ENCODE results near the gene CH25H. TPM values are rescaled to one million over a fixed set of nuclear protein-coding genes. Genes with fewer than 3 reads are reported as not detected.
A peak's percentile ranks its signal among the peaks of the same experiment; 100 is the strongest.

CH25H gene
- total RNA-seq, 1 experiment from 2014 or later, result 1.0 TPM

GRCh38 chr10:89245802-89246201 lies 38.7 kb upstream of the CH25H start:
- Histone ChIP-seq H3K79me1 (ENCODE audit: insufficient read depth, low read depth, low read length, poor library complexity, severe bottlenecking) (no peaks in the 10 kb centered on the region), H4K20me1 (ENCODE audit: control insufficient read depth, insufficient read depth, insufficient read length) (no peaks in the 10 kb centered on the region), H2BK5ac (ENCODE audit: insufficient read length, low read length) (no peak overlapping the region), H3K18ac (ENCODE audit: insufficient read length, low read depth, low read length) (no peak overlapping the region), H3K27ac (ENCODE audit: insufficient read length, low read depth, low read length) (no peak overlapping the region), H3K4me1 (ENCODE audit: insufficient read depth, low read length) (peaks cover 13% of the 10 kb centered on the region), H3K4me2 (ENCODE audit: insufficient read depth, insufficient read length, low read length) (no peak overlapping the region), H2AFZ (ENCODE audit: low read length) (no peak overlapping the region), H3K23me2 (ENCODE audit: insufficient read length, low read depth, low read length, poor library complexity, severe bottlenecking) (peaks cover under 1% of the 10 kb centered on the region), H3T11ph (ENCODE audit: low read length) (no peak overlapping the region), H4K8ac (replicated peaks; ENCODE audit: insufficient read length, low read depth, low read length) (no peak overlapping the region), H3K79me2 (ENCODE audit: insufficient read depth, low read length) (no peaks in the 10 kb centered on the region; the same call in 1 of the 2 replicates), H3K23ac (ENCODE audit: insufficient read length, low read depth, low read length) (no peak overlapping the region), H2BK12ac (ENCODE audit: insufficient read length, low read depth, low read length) (no peak overlapping the region), H2BK15ac (ENCODE audit: low read depth, low read length) (no peak overlapping the region), H3K14ac (ENCODE audit: insufficient read depth, low read length) (no peak overlapping the region), H4K91ac (ENCODE audit: insufficient read length, low read depth, low read length) (no peak overlapping the region), H3K56ac (ENCODE audit: insufficient read length, low read depth, low read length) (no peak overlapping the region), H3K27me3 (ENCODE audit: insufficient read depth, low read length) (no peaks in the 10 kb centered on the region), H3K9me3 (ENCODE audit: control insufficient read depth, low read depth, low read length) (no peaks in the 10 kb centered on the region), H2BK20ac (ENCODE audit: low read depth, low read length, poor library complexity, severe bottlenecking) (no peak overlapping the region), H2BK120ac (ENCODE audit: low read depth, low read length, poor library complexity, severe bottlenecking) (no peak overlapping the region), H3K4ac (ENCODE audit: low read depth, low read length) (no peak overlapping the region), H2AK5ac (ENCODE audit: insufficient read length, low read length) (no peak overlapping the region), H3K9ac (ENCODE audit: extremely low read depth, insufficient read length, low read length) (no peak overlapping the region), H4K5ac (ENCODE audit: insufficient read length, low read depth, low read length) (no peak overlapping the region)
- H3K9me3 Mint-ChIP-seq, result no peaks in the 10 kb centered on the region; a peak in 1 of 5 replicates
- no peaks in the 10 kb centered on the region for H3K36me3 Mint-ChIP-seq (ENCODE audit: insufficient read depth in 1 of 3, low read depth in 3 of 3)
- H3K4me3 Mint-ChIP-seq, result no peak overlapping the region
- no peak for DNase-seq
- no peak; the same call in 2 of the 3 replicates for TF ChIP-seq CTCF (conservative IDR thresholded peaks at IDR 0.05)
- no CpG with 5 or more reads among the region's 4 CpGs for WGBS (ENCODE audit: extremely low coverage, insufficient read length, low lambda C conversion rate)
- H3K27me3 Mint-ChIP-seq (ENCODE audit: low read depth), result peaks cover 3% of the 10 kb centered on the region
- peak overlapping the region in 1 of 3 experiments; percentile 59; a peak in 1 of 7 replicates for H3K27ac Mint-ChIP-seq
- peaks cover 39 to 44% of the 10 kb centered on the region in 2 experiments for H3K4me1 Mint-ChIP-seq

All from H9 (cell line).